ENCODE data around the gene DNAJC4. TPM values are rescaled to one million over a fixed set of nuclear protein-coding genes. Genes with fewer than 3 reads are reported as not detected.
A peak's percentile ranks its signal among the peaks of the same experiment; 100 is the strongest.

Gene DNAJC4
- total and polyA plus RNA-seq, 9 of the 15 experiments (the other 6 are each of a cell fraction or from before 2014, with no cell fraction given), result 4.0 to 32.6 (median 19.9) TPM

GRCh38 chr11:64223001-64223651 lies 7.2 kb upstream of the DNAJC4 start (continued):
- TF ChIP-seq RBM22 (IDR thresholded peaks at IDR 0.05; ENCODE audit: low read depth, low read length, poor library complexity, severe bottlenecking), result peak; percentile 62
- TF ChIP-seq ARID1B (IDR thresholded peaks at IDR 0.05), result no peak
- TF ChIP-seq, protein P1, sequence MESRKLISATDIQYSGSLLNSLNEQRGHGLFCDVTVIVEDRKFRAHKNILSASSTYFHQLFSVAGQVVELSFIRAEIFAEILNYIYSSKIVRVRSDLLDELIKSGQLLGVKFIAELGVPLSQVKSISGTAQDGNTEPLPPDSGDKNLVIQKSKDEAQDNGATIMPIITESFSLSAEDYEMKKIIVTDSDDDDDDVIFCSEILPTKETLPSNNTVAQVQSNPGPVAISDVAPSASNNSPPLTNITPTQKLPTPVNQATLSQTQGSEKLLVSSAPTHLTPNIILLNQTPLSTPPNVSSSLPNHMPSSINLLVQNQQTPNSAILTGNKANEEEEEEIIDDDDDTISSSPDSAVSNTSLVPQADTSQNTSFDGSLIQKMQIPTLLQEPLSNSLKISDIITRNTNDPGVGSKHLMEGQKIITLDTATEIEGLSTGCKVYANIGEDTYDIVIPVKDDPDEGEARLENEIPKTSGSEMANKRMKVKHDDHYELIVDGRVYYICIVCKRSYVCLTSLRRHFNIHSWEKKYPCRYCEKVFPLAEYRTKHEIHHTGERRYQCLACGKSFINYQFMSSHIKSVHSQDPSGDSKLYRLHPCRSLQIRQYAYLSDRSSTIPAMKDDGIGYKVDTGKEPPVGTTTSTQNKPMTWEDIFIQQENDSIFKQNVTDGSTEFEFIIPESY (CRISPR knock-in tag; IDR thresholded peaks at IDR 0.05), result peak; percentile 72
- TF ChIP-seq BRD4 (IDR thresholded peaks at IDR 0.05), result no peak
- TF ChIP-seq PPARD (CRISPR knock-in tag; IDR thresholded peaks at IDR 0.05), result no peak
- TF ChIP-seq CREB1 (IDR thresholded peaks at IDR 0.05), result no peak
- TF ChIP-seq CREB1 (CRISPR knock-in tag; IDR thresholded peaks at IDR 0.05), result no peak

GRCh38 chr11:64224151-64224890 lies 6.0 kb upstream of the DNAJC4 start:
- CTCF ChIA-PET (ENCODE audit: low intra/inter-chr PET ratio), result no interaction called here
- intact Hi-C loops (cut with micrococcal nuclease) (no loop called here), in situ Hi-C loops (cut with MboI) (no loop called here)
- H3K27me3 ChIP-seq (ENCODE audit: control insufficient read depth in 2 of 2, insufficient read depth in 2 of 2, low read length in 2 of 2), result no peaks in the 10 kb centered on the region
- H3K36me3 ChIP-seq (ENCODE audit: control insufficient read depth, insufficient read depth, low read length), result peaks cover 56% of the 10 kb centered on the region; the same call in 2 of the 3 replicates
- no peaks in the 10 kb centered on the region for H3K9me3 ChIP-seq (replicated peaks; ENCODE audit: control insufficient read depth, insufficient read depth, low read depth, low read length)
- peak overlapping the region; percentile 31; the same call in 1 of the 3 replicates for H3K27ac ChIP-seq (ENCODE audit: extremely low read depth, low read depth, low read length)
- H2AFZ ChIP-seq (ENCODE audit: low read depth, low read length), result no peak overlapping the region
- ATAC-seq, result no peak
- peaks cover 5% of the 10 kb centered on the region for H3K9me1 ChIP-seq (ENCODE audit: control insufficient read depth, insufficient read depth, low read length)
- H3K79me2 ChIP-seq (ENCODE audit: control insufficient read depth, insufficient read depth, low read length), result peaks cover 34% of the 10 kb centered on the region
- WGBS (ENCODE audit: insufficient coverage, low coverage, missing lambda C conversion rate), result 87% methylated on average over 17 of the region's 17 CpGs
- FAIRE-seq, result no peak
- no peaks in the 10 kb centered on the region for H4K20me1 ChIP-seq (replicated peaks; ENCODE audit: control insufficient read depth, insufficient read depth, low read length)
- peak in 1 of 4 experiments; percentile 14 for DNase-seq (ENCODE audit: extremely low read depth in 1 of 4, low spot score in 3 of 4)
- H3K4me1 ChIP-seq (replicated peaks in 1 of 2; ENCODE audit: control insufficient read depth in 2 of 2, insufficient read depth in 2 of 2, low read length in 2 of 2), result peaks cover 2 to 64% of the 10 kb centered on the region in 2 experiments; a peak in 4 of 5 replicates
- no TSS peak for BruUV-seq (replicated peaks)
- POLR2A ChIA-PET, result interaction anchor here (0.6 to 6.3 kb wide), 12 partner anchors 7 to 134 kb away, joined by 3 to 77 read pairs (median 4); partner anchors contain the start of genes FERMT3 and STIP1
- H3K9ac ChIP-seq (ENCODE audit: insufficient read depth in 1 of 2, low read depth in 2 of 2, low read length in 2 of 2), result peak overlapping the region in 1 of 2 experiments; percentile 99; a peak in 3 of 4 replicates
- peak overlapping the region; percentile 64; the same call in 1 of the 2 replicates for H3K4me3 ChIP-seq
- H3K4me2 ChIP-seq (ENCODE audit: insufficient read depth, low read length), result no peak overlapping the region
- TF ChIP-seq POLR2G (IDR thresholded peaks at IDR 0.05; ENCODE audit: low read depth, low read length) (peak; percentile 81), SMAD1 (IDR thresholded peaks at IDR 0.05; ENCODE audit: low read depth, low read length, partially characterized antibody) (peak; percentile 22), E2F8 (IDR thresholded peaks at IDR 0.05; ENCODE audit: low read depth, partially characterized antibody) (peak; percentile 31), FUS (optimal IDR thresholded peaks at IDR 0.05; ENCODE audit: low read depth, low read length) (no peak), POLR2A (conservative IDR thresholded peaks at IDR 0.05) (peak; percentile 72)
